HepG2 (cell line): ENCODE results near the gene SMPD3. TPM values are rescaled to one million over a fixed set of nuclear protein-coding genes. Genes with fewer than 3 reads are reported as not detected.

ENCODE experiments used
- ATAC-seq: fragments of 200-7000 bp; cut with Tn5 transposase; 3 replicates; pipeline ENCODE4 v1.9.1; 2020; ENCODE audit warnings: mild to moderate bottlenecking, moderate library complexity
- BruUV-seq: library from RNA; stranded (reverse); fragments of 400-500 nt; replicated peaks from 2 replicates; lab custom pipeline; 2021; lab: Mats Ljungman, UMichigan
- CTCF ChIA-PET: fragments of 300-600 bp; formaldehyde crosslinking; extraction: SDS; loops from one replicate; lab custom pipeline; 2021; ENCODE audit warnings: low total read pairs, inconsistent platforms, low intra/inter-chr PET ratio; lab: Yijun Ruan, JAX
- POLR2A ChIA-PET: fragments of 350-600 bp; sonication (Branson Sonifier 250); formaldehyde crosslinking; loops from one replicate; lab custom pipeline; 2020; ENCODE audit warnings: antibody characterized with exemption, inconsistent platforms; lab: Yijun Ruan, JAX
- DNase-seq: peaks from one replicate; pipeline ENCODE4 v3.0.0-alpha.2; 2015; ENCODE audit warnings: low spot score
- FAIRE-seq: peaks from 3 replicates; lab custom pipeline; 2011; peaks lifted over from hg19 to GRCh38; lab: Jason Lieb, UNC
- H2AFZ ChIP-seq: one replicate; pipeline ENCODE4 v1.6.1; 2011; ENCODE audit warnings: low read length, inconsistent platforms
- H3K27ac ChIP-seq: fragments of 300-600 bp; 3 replicates; pipeline ENCODE4 v1.8.0; 2011; ENCODE audit warnings: mixed run types, mild to moderate bottlenecking, mixed read lengths, low read length, inconsistent platforms; ENCODE audit not compliant: insufficient read depth; ENCODE audit errors: extremely low read length
- H3K27me3 ChIP-seq, 2 experiments: fragments of 200-600 bp in 1 of 2; 2 replicates in 1 of 2; 3 replicates in 1 of 2; pipeline versions ENCODE4 v1.6.0 to v1.8.0; 2011; ENCODE audit warnings: low read length in 2 of 2, mild to moderate bottlenecking in 2 of 2, moderate library complexity in 2 of 2, inconsistent platforms in 1 of 2; ENCODE audit not compliant: insufficient read depth in 2 of 2, control insufficient read depth in 1 of 2
- H3K36me3 ChIP-seq, 2 experiments: fragments of 200-600 bp in 1 of 2; replicated peaks in 1 of 2; 2 replicates in 1 of 2; 3 replicates in 1 of 2; pipeline versions ENCODE4 v1.5.1 to v1.8.0; 2011; ENCODE audit warnings: low read length in 2 of 2, inconsistent platforms in 1 of 2; ENCODE audit not compliant: insufficient read depth in 2 of 2, control insufficient read depth in 1 of 2
- H3K4me1 ChIP-seq: 2 replicates; pipeline ENCODE4 v1.5.1; 2012; ENCODE audit warnings: low read length, inconsistent platforms; ENCODE audit not compliant: insufficient read depth
- H3K4me2 ChIP-seq: 2 replicates; pipeline ENCODE4 v1.6.0; 2011; ENCODE audit warnings: low read depth, low read length, inconsistent platforms
- H3K4me3 ChIP-seq, 3 experiments: fragments of 200-600 bp in 1 of 3; sonication (generic), shearing (Covaris generic) in 1 of 3; replicated peaks in 1 of 3; 2 replicates each; pipeline ENCODE4 v1.5.1; 2011 to 2016; ENCODE audit warnings: low read length in 3 of 3, inconsistent platforms in 2 of 3, low read depth in 2 of 3, mild to moderate bottlenecking in 2 of 3, control low read depth in 1 of 3, mixed read lengths in 1 of 3; ENCODE audit not compliant: insufficient read depth in 1 of 3
- H3K79me2 ChIP-seq: one replicate; pipeline ENCODE4 v1.6.1; 2011; ENCODE audit warnings: low read length, inconsistent platforms; ENCODE audit not compliant: insufficient read depth
- H3K9ac ChIP-seq: 2 replicates; pipeline ENCODE4 v1.6.0; 2011; ENCODE audit warnings: mild to moderate bottlenecking, low read depth, low read length, inconsistent platforms; ENCODE audit not compliant: insufficient read depth
- H3K9me3 ChIP-seq: 2 replicates; pipeline ENCODE4 v1.5.1; 2012; ENCODE audit warnings: mild to moderate bottlenecking, low read length
- H4K20me1 ChIP-seq: 2 replicates; pipeline ENCODE4 v1.6.0; 2011; ENCODE audit warnings: inconsistent platforms, mild to moderate bottlenecking, low read length, moderate library complexity; ENCODE audit not compliant: insufficient read depth
- ARNT ChIP-seq: fragments of 450-650 bp; IDR thresholded peaks from 2 replicates; pipeline ENCODE4 v1.6.1; 2017
- CREB3 ChIP-seq: sonication (generic); formaldehyde crosslinking; IDR thresholded peaks from 2 replicates; pipeline ENCODE4 v1.5.0; 2020; ENCODE audit warnings: missing genetic modification reagents
- HMG20A ChIP-seq: IDR thresholded peaks from 2 replicates; pipeline ENCODE4 v1.6.1; 2016; ENCODE audit warnings: borderline replicate concordance
- JARID2 ChIP-seq: sonication (generic); formaldehyde crosslinking; IDR thresholded peaks from 2 replicates; pipeline ENCODE4 v1.8.1; 2023; ENCODE audit warnings: missing genetic modification reagents, inconsistent platforms; ENCODE audit not compliant: insufficient replicate concordance
- KLF16 ChIP-seq, 2 experiments: sonication (generic) in 1 of 2; formaldehyde crosslinking in 1 of 2; IDR thresholded peaks; 2 replicates each; pipeline versions ENCODE4 v1.6.1 to v1.8.0; 2016 to 2023; ENCODE audit warnings: missing genetic modification reagents in 2 of 2, missing compliant biosample characterization in 1 of 2
- NFIB ChIP-seq: sonication (generic); formaldehyde crosslinking; IDR thresholded peaks from 2 replicates; pipeline ENCODE4 v1.9.0; 2021; ENCODE audit warnings: missing genetic modification reagents, mild to moderate bottlenecking, borderline replicate concordance
- U2AF1 ChIP-seq: fragments of 200-400 bp; formaldehyde crosslinking; optimal IDR thresholded peaks from 2 replicates; pipeline ENCODE3; 2017; ENCODE audit warnings: mild to moderate bottlenecking, low read depth, low read length
- ZEB1 ChIP-seq: IDR thresholded peaks from 2 replicates; pipeline ENCODE4 v1.6.1; 2012; ENCODE audit warnings: mild to moderate bottlenecking, low read depth, inconsistent platforms; ENCODE audit not compliant: insufficient replicate concordance
- ZNF280B ChIP-seq: sonication (generic); formaldehyde crosslinking; IDR thresholded peaks from 2 replicates; pipeline ENCODE4 v1.5.0; 2020; ENCODE audit warnings: missing genetic modification reagents, mild to moderate bottlenecking, borderline replicate concordance
- ZNF280D ChIP-seq: sonication (generic); formaldehyde crosslinking; IDR thresholded peaks from 2 replicates; pipeline ENCODE4 v1.5.1; 2020; ENCODE audit warnings: mild to moderate bottlenecking, missing genetic modification reagents
- ZNF331 ChIP-seq: sonication (generic); formaldehyde crosslinking; IDR thresholded peaks from 2 replicates; pipeline ENCODE4 v1.4.0; 2020; ENCODE audit warnings: missing genetic modification reagents
- ZNF569 ChIP-seq: sonication (generic); formaldehyde crosslinking; IDR thresholded peaks from 2 replicates; pipeline ENCODE4 v1.5.0; 2020; ENCODE audit warnings: mild to moderate bottlenecking, missing genetic modification reagents, moderate library complexity, borderline replicate concordance
- WGBS: methylation state at CpG from one replicate; pipeline ENCODE4 v1.1.6; 2017; ENCODE audit warnings: low lambda C conversion rate; 5-methylcytosine and 5-hydroxymethylcytosine counted together
- in situ Hi-C: cut with HindIII; loops from 2 replicates; pipeline ENCODE4 v1.10.0; 2017; ENCODE audit warnings: low pct_unique_long_range_greater_than_20kb; ENCODE audit not compliant: extremely low pct_ligation_motif_present
- intact Hi-C: fragments of 100-400 bp; cut with micrococcal nuclease; formaldehyde crosslinking; loops from one replicate; pipeline ENCODE4 v1.10.0; 2022; ENCODE audit not compliant: unreplicated experiment
- polyA plus RNA-seq, 8 experiments: library from polyadenylated mRNA; depleted of rRNA in 3 of 8; stranded (reverse) in 7 of 8; unstranded in 1 of 8; fragments of >200 nt; fragmentation: Illumina TruSeq in 4 of 8; extraction: Trizol in 4 of 8; gene quantifications; 2 replicates each; pipeline versions ENCODE4 v1.2.1 to v1.2.3, GENCODE V29; 2011 to 2016; ENCODE audit warnings: low read depth in 4 of 8, missing spikeins in 1 of 8, mixed read lengths in 1 of 8; ENCODE audit not compliant: insufficient read depth in 1 of 8
- total RNA-seq, 5 experiments: library from RNA; depleted of rRNA; stranded (reverse); fragments of >200 nt; fragmentation: Illumina TruSeq; extraction: Trizol; gene quantifications; 2 replicates each; pipeline ENCODE4 v1.2.3, GENCODE V29; 2016; ENCODE audit warnings: low read depth in 1 of 5

Gene SMPD3
- total and polyA plus RNA-seq, 2 of the 13 experiments (the other 11 are each of a cell fraction or from before 2014, with no cell fraction given): 0.07 to 0.32 TPM

- Histone ChIP-seq H3K79me2 (no peaks in the 10 kb centered on the region), H3K4me1 (no peaks in the 10 kb centered on the region), H3K9me3 (no peaks in the 10 kb centered on the region), H3K36me3 (peaks cover 56 to 100% of the 10 kb centered on the region in 2 experiments), H3K4me3 (no peak overlapping the region), H3K27me3 (no peaks in the 10 kb centered on the region), H3K4me2 (no peak overlapping the region)
- BruUV-seq: no TSS peak
- intact Hi-C loops: no loop called here
- ATAC-seq (no peak), DNase-seq (no peak)
- TF ChIP-seq NFIB (CRISPR knock-in tag) (no peak), ZNF280B (CRISPR knock-in tag) (no peak)
- TF ChIP-seq, all 625 proteins: peak for 0
- FAIRE-seq: no peak
- CTCF ChIA-PET: no interaction called here
- H4K20me1 ChIP-seq: no peaks in the 10 kb centered on the region; the same call in 1 of the 2 replicates
- no peak overlapping the region for H3K27ac ChIP-seq
- WGBS: 97% methylated on average over 10 of the region's 10 CpGs
- no peak overlapping the region for H3K9ac ChIP-seq
- POLR2A ChIA-PET: no interaction called here
- in situ Hi-C loops: no loop called here
- no peak overlapping the region for H2AFZ ChIP-seq
These were observed 97.4 kb downstream of the SMPD3 start for GRCh38 chr16:68350813-68351350.

- no TSS peak for BruUV-seq
- Histone ChIP-seq H3K79me2 (no peaks in the 10 kb centered on the region), H3K27me3 (no peaks in the 10 kb centered on the region), H3K9me3 (no peaks in the 10 kb centered on the region), H4K20me1 (no peaks in the 10 kb centered on the region; the same call in 1 of the 2 replicates), H3K4me1 (no peaks in the 10 kb centered on the region), H2AFZ (no peak overlapping the region), H3K27ac (no peak overlapping the region), H3K36me3 (peaks cover 61 to 100% of the 10 kb centered on the region in 2 experiments), H3K4me3 (no peak overlapping the region), H3K4me2 (no peak overlapping the region), H3K9ac (no peak overlapping the region)
- FAIRE-seq: no peak
- no peak for ATAC-seq
- in situ Hi-C loops (no loop called here), intact Hi-C loops (no loop called here)
- POLR2A ChIA-PET: no interaction called here
- CTCF ChIA-PET: no interaction called here
- TF ChIP-seq ZEB1 (no peak), CREB3 (CRISPR knock-in tag) (no peak), U2AF1 (no peak), ZNF331 (no peak), JARID2 (CRISPR knock-in tag) (no peak), KLF16 (CRISPR knock-in tag; IDR thresholded peaks at IDR 0.05) (no peak), ZNF569 (no peak), ZNF280D (CRISPR knock-in tag) (no peak), ARNT (no peak), HMG20A (CRISPR knock-in tag) (no peak)
- DNase-seq: no peak
- WGBS: 98% methylated on average over 10 of the region's 10 CpGs
These were observed 98.4 kb downstream of the SMPD3 start for GRCh38 chr16:68349838-68350410.
